WERI-Rb-1 (cell line): ENCODE data around the gene RIN3.

Experiments
- DNase-seq: peaks from one replicate; pipeline ENCODE4 v3.0.0-alpha.2; 2020
- H3K27ac ChIP-seq: fragments of 250-450 bp; sonication (Bioruptor Pico); 2 replicates; pipeline ENCODE4 v1.5.1; 2020; ENCODE audit warnings: mild to moderate bottlenecking, moderate library complexity
- H3K27me3 ChIP-seq: fragments of 250-450 bp; sonication (Bioruptor Pico); 2 replicates; pipeline ENCODE4 v1.5.1; 2021; ENCODE audit warnings: mild to moderate bottlenecking, low read depth, moderate library complexity; ENCODE audit not compliant: insufficient read depth, severe bottlenecking
- H3K36me3 ChIP-seq: fragments of 250-450 bp; sonication (Bioruptor Pico); 2 replicates; pipeline ENCODE4 v1.5.1; 2020; ENCODE audit warnings: mild to moderate bottlenecking, moderate library complexity
- H3K4me3 ChIP-seq: 2 replicates; pipeline ENCODE4 v1.5.1; 2011; ENCODE audit warnings: low read depth, mild to moderate bottlenecking, control low read depth, low read length
- H3K9me3 ChIP-seq: fragments of 250-450 bp; sonication (Bioruptor Pico); 2 replicates; pipeline ENCODE4 v1.5.1; 2021; ENCODE audit warnings: mild to moderate bottlenecking, moderate library complexity; ENCODE audit not compliant: severe bottlenecking
- CTCF ChIP-seq: IDR thresholded peaks from 2 replicates; pipeline ENCODE4 v1.5.1; 2011; ENCODE audit warnings: low read depth, mild to moderate bottlenecking, control low read depth, inconsistent platforms, low read length

The RIN3 gene

DNA sequence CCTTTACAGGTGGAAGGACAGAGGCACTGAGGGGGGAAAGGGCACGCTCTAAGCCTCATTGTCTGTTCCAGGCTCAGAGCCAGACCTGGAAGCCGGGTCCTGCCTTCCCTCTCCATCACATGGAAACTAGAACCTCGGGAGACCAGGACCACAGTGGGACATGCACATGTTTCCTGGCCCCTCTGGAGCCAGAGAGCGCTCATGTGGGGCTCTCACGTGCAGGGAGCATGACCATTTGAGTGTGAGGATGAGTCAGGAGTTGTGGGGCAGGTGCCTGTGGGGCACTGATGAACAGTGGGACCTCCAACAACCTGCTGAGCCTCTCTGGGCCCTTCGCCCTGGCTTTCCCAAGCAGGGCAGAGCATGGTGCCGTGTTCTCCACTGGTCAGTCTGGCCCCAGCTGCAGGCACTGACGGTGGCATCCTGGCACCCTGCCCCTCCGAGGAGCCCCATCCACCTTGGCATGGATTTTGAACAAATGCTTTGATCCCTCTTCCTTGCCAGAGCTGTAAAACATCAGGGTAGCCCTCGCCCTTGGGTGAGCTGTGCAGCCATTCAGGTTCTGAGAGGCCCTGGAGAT lies 100.2 kb downstream of the RIN3 start:
- TF ChIP-seq CTCF = no peak
- Histone ChIP-seq H3K9me3 (no peaks in the 10 kb centered on the region), H3K27ac (no peak overlapping the region), H3K27me3 (no peaks in the 10 kb centered on the region), H3K36me3 (no peaks in the 10 kb centered on the region), H3K4me3 (no peak overlapping the region)
- no peak for DNase-seq

DNA sequence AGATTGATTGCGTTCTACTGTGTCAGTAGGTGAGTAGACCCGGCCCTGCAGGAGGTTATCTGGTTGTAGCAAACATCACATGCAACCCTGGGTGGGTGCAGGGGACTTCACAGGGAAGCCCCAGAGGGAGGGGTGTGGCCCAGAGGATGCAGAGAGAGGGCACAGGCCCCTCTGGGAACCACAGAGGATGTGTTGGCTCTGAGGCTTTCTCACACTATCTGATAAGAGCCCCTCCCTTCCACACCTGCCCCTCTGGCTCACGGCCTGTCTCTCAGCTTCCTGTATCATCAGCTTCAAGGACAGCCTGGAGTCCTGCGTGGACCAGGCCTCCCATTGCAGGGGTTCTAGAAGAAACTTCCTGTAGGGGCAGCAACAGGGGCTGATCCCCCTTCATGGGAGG lies 101.9 kb downstream of the RIN3 start:
- H3K27me3 ChIP-seq = no peaks in the 10 kb centered on the region
- H3K9me3 ChIP-seq = no peaks in the 10 kb centered on the region
- DNase-seq = no peak
- H3K27ac ChIP-seq = no peak overlapping the region
- H3K4me3 ChIP-seq = no peak overlapping the region
- no peak for TF ChIP-seq CTCF
- no peaks in the 10 kb centered on the region for H3K36me3 ChIP-seq

GRCh38 chr14:92616178-92616577 lies 102.6 kb downstream of the RIN3 start:
- no peak for TF ChIP-seq CTCF
- no peaks in the 10 kb centered on the region for H3K27me3 ChIP-seq
- H3K27ac ChIP-seq = no peak overlapping the region
- H3K4me3 ChIP-seq = no peak overlapping the region
- no peaks in the 10 kb centered on the region for H3K36me3 ChIP-seq
- no peak for DNase-seq
- H3K9me3 ChIP-seq = no peaks in the 10 kb centered on the region

DNA sequence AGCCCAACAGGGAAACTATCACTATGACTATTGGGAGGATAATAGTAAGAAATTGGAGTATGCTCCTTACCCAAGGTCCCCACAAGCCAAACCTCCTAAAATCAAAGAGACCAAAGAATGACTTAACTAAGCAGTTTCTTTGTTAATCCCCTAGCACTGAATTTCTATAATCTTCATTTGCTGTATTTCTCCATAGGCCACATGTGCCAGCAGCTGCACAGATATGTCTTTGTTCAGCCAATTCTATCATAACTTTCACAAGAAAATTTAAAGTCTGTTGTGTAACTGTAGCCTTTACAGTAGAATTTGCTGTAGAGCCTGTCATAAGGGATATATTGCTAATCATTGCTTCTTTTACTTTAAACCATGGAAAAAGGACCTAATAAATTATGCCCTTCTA lies 104.0 kb downstream of the RIN3 start:
- H3K9me3 ChIP-seq = peaks cover 4% of the 10 kb centered on the region
- no peaks in the 10 kb centered on the region for H3K27me3 ChIP-seq
- DNase-seq = no peak
- no peak overlapping the region for H3K4me3 ChIP-seq
- no peak overlapping the region for H3K27ac ChIP-seq
- H3K36me3 ChIP-seq = no peaks in the 10 kb centered on the region
- TF ChIP-seq CTCF = no peak

- no peak for DNase-seq
- no peak overlapping the region for H3K27ac ChIP-seq
- H3K9me3 ChIP-seq = peaks cover 4% of the 10 kb centered on the region
- no peak for TF ChIP-seq CTCF
- H3K36me3 ChIP-seq = no peaks in the 10 kb centered on the region
- H3K4me3 ChIP-seq = no peak overlapping the region
- H3K27me3 ChIP-seq = no peaks in the 10 kb centered on the region
Observed at GRCh38 chr14:92619671-92620456, 106.3 kb downstream of the RIN3 start.
